Endometrial microvascular endothelial cells (primary cell): Measurements from ENCODE around the gene C1orf167. TPM values are rescaled to one million over a fixed set of nuclear protein-coding genes. Genes with fewer than 3 reads are reported as not detected.

Source experiments
- in situ Hi-C: cut with HindIII; loops from 2 replicates; pipeline ENCODE4 v1.10.0; 2017; ENCODE audit warnings: low sequenced_read_pairs, low pct_unique_long_range_greater_than_20kb; ENCODE audit errors: inconsistent ontology term
- total RNA-seq: library from RNA; depleted of rRNA; stranded (reverse); fragments of >200 nt; gene quantifications from one replicate; pipeline ENCODE4 v1.2.3, GENCODE V29; 2015; ENCODE audit errors: inconsistent ontology term

C1orf167 gene
- total RNA-seq, 1 donor from 2014 or later, result not detected

GRCh38 chr1:11757047-11757446 is 4.9 kb upstream of the C1orf167 start:
- in situ Hi-C loops, result no loop called here

GRCh38 chr1:11759791-11760190 is 2.2 kb upstream of the C1orf167 start:
- in situ Hi-C loops, result no loop called here

- in situ Hi-C loops, result no loop called here
Observed at GRCh38 chr1:11761285-11761684, 708 bp upstream of the C1orf167 start.

DNA sequence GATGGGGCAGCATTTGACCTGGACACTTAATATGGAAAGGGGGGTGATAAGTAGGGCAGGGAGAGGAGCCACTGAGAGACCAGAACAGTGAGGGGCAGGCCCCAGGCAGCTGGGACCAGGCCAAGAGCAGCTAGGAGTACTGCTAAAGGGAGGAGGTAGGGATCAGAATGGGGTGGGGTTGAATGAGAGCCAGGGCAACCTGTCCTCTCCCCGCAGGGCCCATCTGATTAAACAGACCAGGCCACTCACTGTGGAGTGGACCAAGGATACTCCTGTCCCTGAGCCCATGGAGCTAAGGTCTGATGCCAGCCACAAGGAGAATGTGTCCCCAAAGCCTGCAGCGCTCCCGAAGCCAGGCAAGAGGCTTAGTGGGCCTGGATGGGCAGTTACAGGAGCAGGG is 2.1 kb downstream of the C1orf167 start:
- in situ Hi-C loops, result no loop called here

DNA sequence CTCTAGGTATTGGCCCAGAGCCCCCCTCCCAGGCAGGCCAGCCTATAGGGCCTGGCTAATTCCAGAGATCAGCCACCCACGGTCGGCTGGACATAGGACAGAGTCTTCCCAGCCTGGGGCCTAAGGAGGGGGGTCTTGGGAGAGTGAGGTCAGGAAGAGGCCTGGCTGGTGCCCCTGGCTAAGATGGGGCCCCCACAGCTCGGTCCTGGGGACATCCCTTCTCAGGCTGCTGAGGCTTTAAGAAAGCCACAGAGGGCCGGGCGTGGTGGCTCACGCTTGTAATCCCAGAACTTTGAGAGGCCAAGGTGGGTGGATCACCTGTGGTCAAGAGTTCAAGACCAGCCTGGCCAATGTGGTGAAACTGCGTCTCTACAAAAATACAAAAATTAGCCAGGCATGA is 2.5 kb downstream of the C1orf167 start:
- in situ Hi-C loops, result no loop called here

DNA sequence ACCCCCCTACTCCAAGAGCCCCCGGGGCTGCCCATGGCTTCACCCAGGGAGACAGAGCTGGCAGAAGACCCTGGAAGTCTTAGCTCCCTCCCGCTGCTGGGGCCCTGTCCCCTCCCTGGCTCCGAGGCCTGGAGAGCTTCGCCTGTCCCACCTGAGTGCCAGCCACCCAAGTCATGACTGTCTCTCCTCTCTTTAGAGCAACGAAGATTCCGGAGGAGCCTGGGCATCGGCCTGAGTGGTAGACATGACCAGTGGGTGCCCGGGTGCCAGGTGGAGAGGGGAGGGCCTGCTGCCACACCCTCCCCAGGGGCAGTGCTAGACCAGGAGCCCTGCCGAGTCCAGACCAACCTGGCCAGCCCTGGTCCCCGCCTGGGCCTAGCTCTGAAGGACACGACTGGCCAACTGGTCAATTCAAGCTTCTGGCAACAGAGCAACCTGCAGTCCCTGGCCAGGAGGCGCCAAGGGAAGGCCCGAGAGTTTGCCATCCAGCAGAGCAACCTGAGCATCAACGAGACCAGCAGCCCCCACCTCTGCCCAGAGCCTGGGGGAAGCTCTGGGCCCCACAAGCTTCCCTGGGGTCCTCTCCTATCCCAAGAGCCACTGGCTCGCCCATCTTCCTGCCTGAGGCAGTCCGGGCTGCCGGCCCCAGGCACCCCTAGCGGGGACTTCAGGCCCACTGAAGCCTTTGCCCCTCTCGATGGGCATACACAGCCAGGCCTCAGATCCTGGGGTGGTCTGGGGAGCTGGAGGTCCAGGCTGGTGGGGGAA is 3.9 kb downstream of the C1orf167 start:
- in situ Hi-C loops, result no loop called here

GRCh38 chr1:11766429-11766776 is 4.4 kb downstream of the C1orf167 start:
- in situ Hi-C loops, result no loop called here

GRCh38 chr1:11767922-11768704 is 6.1 kb downstream of the C1orf167 start:
- in situ Hi-C loops, result no loop called here

- in situ Hi-C loops, result no loop called here
Observed at GRCh38 chr1:11768821-11769220, 6.8 kb downstream of the C1orf167 start.

DNA sequence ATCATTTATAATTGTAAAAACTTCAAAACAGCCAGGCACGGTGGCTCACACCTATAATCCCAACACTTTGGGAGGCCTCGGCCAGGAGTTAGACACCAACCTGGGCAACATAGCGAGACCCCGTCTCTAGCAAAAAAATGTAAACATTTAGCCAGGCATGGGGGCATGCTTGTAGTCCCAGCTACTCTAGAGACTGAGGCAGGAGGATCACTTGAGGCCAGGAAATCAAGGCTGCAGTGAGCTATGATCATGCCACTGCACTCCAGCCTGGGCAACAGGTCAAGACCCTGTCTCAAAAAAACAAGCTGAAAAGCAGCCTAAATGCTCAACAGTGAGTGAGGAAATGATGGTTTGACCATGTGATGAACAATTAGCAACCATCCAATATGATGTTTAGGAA is 7.3 kb downstream of the C1orf167 start:
- in situ Hi-C loops, result no loop called here

DNA sequence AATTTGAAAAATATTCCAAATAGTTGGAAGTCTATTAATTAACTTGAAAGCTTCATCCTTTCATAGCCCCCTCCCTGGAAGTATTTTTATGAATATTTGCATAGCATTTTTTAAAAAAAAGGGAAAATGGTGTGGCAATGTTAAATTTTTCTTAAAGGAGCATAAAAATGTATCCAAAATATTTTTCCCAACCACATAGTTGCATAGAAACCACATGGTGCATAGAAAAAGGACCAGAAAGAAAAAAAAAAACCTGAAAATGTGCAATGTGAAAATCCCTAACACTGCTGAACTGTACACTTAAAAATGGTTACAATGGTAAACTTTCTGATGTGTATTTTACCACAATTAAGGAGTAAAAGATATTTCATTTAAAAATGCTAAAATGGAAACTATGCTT is 8.0 kb downstream of the C1orf167 start:
- in situ Hi-C loops, result no loop called here

- in situ Hi-C loops, result no loop called here
Observed at GRCh38 chr1:11771481-11772043, 9.6 kb downstream of the C1orf167 start.

DNA sequence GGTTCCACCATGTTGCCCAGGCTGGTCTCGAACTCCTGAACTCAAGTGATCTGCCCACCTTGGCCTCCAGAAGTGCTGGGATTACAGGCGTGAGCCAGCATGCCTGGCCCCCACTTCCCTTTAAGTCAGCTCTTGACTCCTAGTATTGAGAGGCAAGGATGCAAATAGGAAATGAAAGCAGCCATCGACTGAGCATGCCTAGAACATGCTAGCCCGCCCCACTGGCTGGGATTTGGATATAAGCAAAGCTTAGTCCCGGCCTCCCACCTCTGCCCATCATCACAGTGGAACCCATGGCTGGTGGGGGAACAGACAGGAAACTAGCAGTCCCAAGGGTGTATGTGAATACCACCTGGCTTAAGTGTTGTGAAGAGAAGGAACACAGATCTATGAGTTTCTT is 10.5 kb downstream of the C1orf167 start:
- in situ Hi-C loops, result no loop called here

- in situ Hi-C loops, result no loop called here
Observed at GRCh38 chr1:11774753-11775152, 12.8 kb downstream of the C1orf167 start.

DNA sequence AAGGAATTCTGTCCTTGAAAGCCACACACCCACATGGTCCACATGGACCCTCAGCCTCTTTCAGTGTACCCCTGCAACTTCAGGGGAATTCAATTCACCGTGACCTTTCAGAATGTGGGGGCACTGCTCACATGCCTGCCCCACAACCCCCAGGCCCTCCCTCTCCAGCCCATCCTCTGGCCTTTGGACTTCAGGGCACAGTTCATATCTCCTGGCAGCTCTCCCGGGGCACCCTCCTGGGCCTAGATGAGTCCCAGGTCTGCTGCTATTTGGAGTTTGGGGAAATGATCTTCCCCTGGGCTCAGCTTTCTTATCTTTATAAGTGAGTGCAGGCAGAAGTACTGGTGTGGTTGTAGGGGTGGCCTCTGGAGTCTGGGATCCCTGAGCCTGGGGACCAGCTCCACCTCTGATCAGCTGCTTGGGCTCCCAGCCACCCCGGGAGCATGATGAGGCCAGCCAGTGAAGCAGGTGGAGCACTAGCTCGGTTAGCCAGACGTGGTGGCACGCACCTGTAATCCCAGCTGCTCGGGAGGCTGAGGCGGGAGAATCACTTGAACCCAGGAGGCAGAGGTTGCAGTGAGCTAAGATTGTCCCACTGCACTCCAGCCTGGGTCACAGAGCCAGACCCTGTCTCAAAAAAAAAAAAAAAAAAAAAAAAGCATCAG is 15.8 kb downstream of the C1orf167 start:
- in situ Hi-C loops, result no loop called here

DNA sequence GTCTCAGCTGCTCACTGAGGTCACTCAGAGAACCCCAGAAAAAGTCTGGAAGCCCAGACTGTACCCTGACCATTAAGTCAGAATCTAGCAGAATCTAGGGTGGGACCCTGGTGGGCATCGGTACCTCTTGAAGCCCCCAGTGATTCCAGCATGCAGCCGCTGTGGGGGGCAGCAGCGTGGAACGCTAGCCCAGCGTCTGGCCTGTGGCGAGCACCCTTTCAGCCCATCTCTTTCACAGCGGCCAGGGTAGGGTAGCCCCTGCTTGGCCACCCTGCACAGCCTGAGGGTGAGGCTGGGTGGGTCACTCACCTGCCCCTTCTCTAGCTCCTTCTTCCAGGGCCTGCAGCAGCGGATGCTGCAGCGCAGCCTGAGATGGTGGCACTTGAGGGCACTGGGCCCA is 16.3 kb downstream of the C1orf167 start:
- in situ Hi-C loops, result no loop called here

- in situ Hi-C loops, result no loop called here
Observed at GRCh38 chr1:11778844-11779623, 17.0 kb downstream of the C1orf167 start.

- in situ Hi-C loops, result no loop called here
Observed at GRCh38 chr1:11779715-11780379, 17.9 kb downstream of the C1orf167 start.
